ENCODE results near the gene NLRP9. TPM values are rescaled to one million over a fixed set of nuclear protein-coding genes. Genes with fewer than 3 reads are reported as not detected.

NLRP9 gene
- total and polyA plus RNA-seq, 2 of the 4 experiments (the other 2 are of a cell fraction) = not detected

DNA sequence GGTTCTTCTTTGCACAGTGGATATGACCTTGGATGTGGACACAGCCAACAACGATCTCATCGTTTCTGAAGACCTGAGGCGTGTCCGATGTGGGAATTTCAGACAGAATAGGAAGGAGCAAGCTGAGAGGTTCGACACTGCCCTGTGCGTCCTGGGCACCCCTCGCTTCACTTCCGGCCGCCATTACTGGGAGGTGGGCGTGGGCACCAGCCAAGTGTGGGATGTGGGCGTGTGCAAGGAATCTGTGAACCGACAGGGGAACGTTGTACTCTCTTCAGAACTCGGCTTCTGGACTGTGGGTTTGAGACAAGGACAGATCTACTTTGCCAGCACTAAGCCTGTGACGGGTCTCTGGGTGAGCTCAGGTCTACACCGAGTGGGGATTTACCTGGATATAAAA, 40.1 kb upstream of the NLRP9 start:
- H3K27me3 ChIP-seq (ENCODE audit: control insufficient read depth, insufficient read depth, low read length) = no peaks in the 10 kb centered on the region
- no peak overlapping the region for H3K18ac ChIP-seq (ENCODE audit: low read depth, low read length)
- in situ Hi-C loops (cut with MboI; ENCODE audit: low sequenced_read_pairs) = no loop called here
- no peak overlapping the region for H3K4me3 ChIP-seq (ENCODE audit: insufficient read depth, low read depth, low read length)
- H3K9me1 ChIP-seq (ENCODE audit: insufficient read depth, low read length) = no peaks in the 10 kb centered on the region
- no peak overlapping the region for H2AK5ac ChIP-seq (ENCODE audit: low read depth, low read length)
- no peak overlapping the region for H4K91ac ChIP-seq (ENCODE audit: insufficient read depth, low read depth, low read length)
- no peak overlapping the region for H2AFZ ChIP-seq (replicated peaks; ENCODE audit: low read length, poor library complexity)
- no peaks in the 10 kb centered on the region for H3K4me1 ChIP-seq (ENCODE audit: control insufficient read depth, insufficient read depth, low read length)
- no peak overlapping the region for H2BK20ac ChIP-seq (ENCODE audit: low read depth, low read length)
- no peak overlapping the region for H3K14ac ChIP-seq (replicated peaks; ENCODE audit: low read depth, low read length)
- H3K9me3 ChIP-seq (ENCODE audit: control insufficient read depth, insufficient read depth, low read length) = peaks cover 16% of the 10 kb centered on the region
- ATAC-seq (ENCODE audit: low read depth) = no peak
- no peak overlapping the region for H2BK5ac ChIP-seq (ENCODE audit: low read depth, low read length, poor library complexity, severe bottlenecking)
- H3K56ac ChIP-seq (ENCODE audit: extremely low read depth, insufficient read depth, low read length) = no peak overlapping the region
- no peaks in the 10 kb centered on the region for H3K79me1 ChIP-seq (ENCODE audit: low read depth in 1 of 2, low read length in 2 of 2)
- H3K27ac ChIP-seq (ENCODE audit: insufficient read depth, low read length) = no peak overlapping the region
- no peaks in the 10 kb centered on the region for H3K36me3 ChIP-seq (ENCODE audit: control insufficient read depth, insufficient read depth, low read length)
- H4K8ac ChIP-seq (ENCODE audit: low read depth in 2 of 2, low read length in 2 of 2) = no peak overlapping the region
- TF ChIP-seq CHD1 (IDR thresholded peaks at IDR 0.05; ENCODE audit: low read depth, low read length) (no peak), RAD21 (IDR thresholded peaks at IDR 0.05; ENCODE audit: low read length) (no peak), FOS (IDR thresholded peaks at IDR 0.05; ENCODE audit: low read depth, low read length) (no peak), CEBPB (IDR thresholded peaks at IDR 0.05; ENCODE audit: low read depth, low read length) (no peak), MAZ (IDR thresholded peaks at IDR 0.05; ENCODE audit: borderline replicate concordance, low read depth, low read length) (no peak), RFX5 (IDR thresholded peaks at IDR 0.05; ENCODE audit: low read depth, low read length) (no peak), MAFK (IDR thresholded peaks at IDR 0.05; ENCODE audit: low read depth, low read length) (no peak), RCOR1 (IDR thresholded peaks at IDR 0.05; ENCODE audit: insufficient replicate concordance, low read length) (no peak), MXI1 (IDR thresholded peaks at IDR 0.05; ENCODE audit: borderline replicate concordance, low read depth, low read length) (no peak), POLR2A (IDR thresholded peaks at IDR 0.05; ENCODE audit: low read depth, low read length) (no peak), USF2 (IDR thresholded peaks at IDR 0.05; ENCODE audit: low read depth, low read length) (no peak), SMC3 (IDR thresholded peaks at IDR 0.05; ENCODE audit: low read depth, low read length) (no peak), NFE2L2 (IDR thresholded peaks at IDR 0.05; ENCODE audit: low read depth, low read length) (no peak)
- TF ChIP-seq, protein P1, sequence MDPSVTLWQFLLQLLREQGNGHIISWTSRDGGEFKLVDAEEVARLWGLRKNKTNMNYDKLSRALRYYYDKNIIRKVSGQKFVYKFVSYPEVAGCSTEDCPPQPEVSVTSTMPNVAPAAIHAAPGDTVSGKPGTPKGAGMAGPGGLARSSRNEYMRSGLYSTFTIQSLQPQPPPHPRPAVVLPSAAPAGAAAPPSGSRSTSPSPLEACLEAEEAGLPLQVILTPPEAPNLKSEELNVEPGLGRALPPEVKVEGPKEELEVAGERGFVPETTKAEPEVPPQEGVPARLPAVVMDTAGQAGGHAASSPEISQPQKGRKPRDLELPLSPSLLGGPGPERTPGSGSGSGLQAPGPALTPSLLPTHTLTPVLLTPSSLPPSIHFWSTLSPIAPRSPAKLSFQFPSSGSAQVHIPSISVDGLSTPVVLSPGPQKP (IDR thresholded peaks at IDR 0.05; ENCODE audit: borderline replicate concordance, low read depth, low read length) = no peak
- no peak overlapping the region for H3K9ac ChIP-seq (ENCODE audit: low read depth, low read length)
- H4K20me1 ChIP-seq (ENCODE audit: insufficient read depth, low read length) = no peaks in the 10 kb centered on the region
- H3K23ac ChIP-seq (ENCODE audit: low read depth, low read length) = no peak overlapping the region
- BruUV-seq (replicated peaks) = no TSS peak
- H2BK15ac ChIP-seq (ENCODE audit: low read depth, low read length) = no peak overlapping the region
- POLR2A ChIA-PET (ENCODE audit: unreplicated experiment) = no interaction called here
- dilution Hi-C loops (cut with HindIII; ENCODE audit: low sequenced_read_pairs, unreplicated experiment) = no loop called here
- H2BK120ac ChIP-seq (ENCODE audit: low read depth, low read length) = no peak overlapping the region
- H3K4ac ChIP-seq (ENCODE audit: low read depth, low read length) = no peak overlapping the region
- CTCF ChIA-PET = no interaction called here
- WGBS, 2 experiments (ENCODE audit: extremely low coverage in 2 of 2, insufficient read length in 1 of 2) = 77% methylated on average over 6 of the region's 16 CpGs; no CpG with 5 or more reads in 1 of the 2 experiments
- no peak overlapping the region for H4K5ac ChIP-seq (ENCODE audit: low read depth, low read length)
- H2AK9ac ChIP-seq (replicated peaks; ENCODE audit: low read depth, low read length, poor library complexity) = no peak overlapping the region
- intact Hi-C loops (cut with micrococcal nuclease) = no loop called here
- no peak overlapping the region for H3K4me2 ChIP-seq (ENCODE audit: low read depth, low read length)
- DNase-seq = no peak

Measured in IMR-90 (cell line).